HepG2 (cell line): ENCODE measurements around the gene FAM221B. TPM values are rescaled to one million over a fixed set of nuclear protein-coding genes. Genes with fewer than 3 reads are reported as not detected.
A peak's percentile ranks its signal among the peaks of the same experiment; 100 is the strongest.

ENCODE experiments used
- DMAP1 ChIP-seq: IDR thresholded peaks from 2 replicates; pipeline ENCODE4 v1.6.1; 2016
- EP300 ChIP-seq, 3 experiments: sonication (generic) in 1 of 3; formaldehyde crosslinking in 1 of 3; IDR thresholded peaks; 2 replicates each; pipeline versions ENCODE4 v1.5.1 to v1.6.1; 2011 to 2020; ENCODE audit warnings: low read depth in 2 of 3, low read length in 2 of 3, borderline replicate concordance in 1 of 3, improper control_type of control experiment in 1 of 3, mild to moderate bottlenecking in 1 of 3, missing genetic modification reagents in 1 of 3, moderate library complexity in 1 of 3
- FOSL2 ChIP-seq: sonication (generic); formaldehyde crosslinking; IDR thresholded peaks from 2 replicates; pipeline ENCODE4 v1.4.0; 2020; ENCODE audit warnings: missing genetic modification reagents
- FOXA1 ChIP-seq, 2 experiments: fragments of 450-650 bp in 1 of 2; sonication (generic) in 1 of 2; formaldehyde crosslinking in 1 of 2; IDR thresholded peaks; 2 replicates each; pipeline versions ENCODE4 v1.4.0 to v1.6.1; 2016 to 2020; ENCODE audit warnings: missing genetic modification reagents in 1 of 2
- HMG20A ChIP-seq: IDR thresholded peaks from 2 replicates; pipeline ENCODE4 v1.6.1; 2016; ENCODE audit warnings: borderline replicate concordance
- HMG20B ChIP-seq: conservative IDR thresholded peaks from 2 replicates; pipeline ENCODE4 v1.6.1; 2016; ENCODE audit warnings: missing genetic modification reagents, missing compliant biosample characterization
- KAT7 ChIP-seq: IDR thresholded peaks from 2 replicates; pipeline ENCODE4 v1.6.1; 2018; ENCODE audit warnings: borderline replicate concordance, missing compliant biosample characterization
- KLF6 ChIP-seq: IDR thresholded peaks from 2 replicates; pipeline ENCODE4 v1.8.0; 2016; ENCODE audit warnings: missing biosample characterization, missing genetic modification reagents
- MXI1 ChIP-seq: IDR thresholded peaks from 3 replicates; pipeline ENCODE4 v1.6.1; 2012; ENCODE audit warnings: low read depth, low read length, inconsistent platforms, borderline replicate concordance
- NR2C2 ChIP-seq: sonication (generic); formaldehyde crosslinking; IDR thresholded peaks from 2 replicates; pipeline ENCODE4 v1.4.0; 2020; ENCODE audit warnings: missing genetic modification reagents, mild to moderate bottlenecking, moderate library complexity, borderline replicate concordance
- PAF1 ChIP-seq: IDR thresholded peaks from 2 replicates; pipeline ENCODE4 v1.6.1; 2016; ENCODE audit warnings: missing genetic modification reagents, missing compliant biosample characterization
- RXRA ChIP-seq: sonication (generic); formaldehyde crosslinking; IDR thresholded peaks from 2 replicates; pipeline ENCODE4 v1.5.1; 2020; ENCODE audit warnings: missing genetic modification reagents
- TBL1XR1 ChIP-seq: fragments of 150-350 bp; IDR thresholded peaks from 2 replicates; pipeline ENCODE4 v1.6.1; 2014; ENCODE audit warnings: borderline replicate concordance, low read length; ENCODE audit not compliant: partially characterized antibody
- YY1 ChIP-seq: IDR thresholded peaks from 2 replicates; pipeline ENCODE4 v1.6.1; 2011; ENCODE audit warnings: low read length, low read depth, moderate library complexity, mild to moderate bottlenecking; ENCODE audit not compliant: insufficient read depth, insufficient replicate concordance
- ZNF234 ChIP-seq: sonication (generic); formaldehyde crosslinking; conservative IDR thresholded peaks from 2 replicates; pipeline ENCODE4 v1.5.1; 2020; ENCODE audit warnings: mild to moderate bottlenecking, missing genetic modification reagents
- polyA plus RNA-seq, 8 experiments: library from polyadenylated mRNA; depleted of rRNA in 3 of 8; stranded (reverse) in 7 of 8; unstranded in 1 of 8; fragments of >200 nt; fragmentation: Illumina TruSeq in 4 of 8; extraction: Trizol in 4 of 8; gene quantifications; 2 replicates each; pipeline versions ENCODE4 v1.2.1 to v1.2.3, GENCODE V29; 2011 to 2016; ENCODE audit warnings: low read depth in 4 of 8, missing spikeins in 1 of 8, mixed read lengths in 1 of 8; ENCODE audit not compliant: insufficient read depth in 1 of 8
- total RNA-seq, 5 experiments: library from RNA; depleted of rRNA; stranded (reverse); fragments of >200 nt; fragmentation: Illumina TruSeq; extraction: Trizol; gene quantifications; 2 replicates each; pipeline ENCODE4 v1.2.3, GENCODE V29; 2016; ENCODE audit warnings: low read depth in 1 of 5
- TF ChIP-seq, protein P1 (sequence below): sonication (generic); formaldehyde crosslinking; IDR thresholded peaks from one replicate; pipeline ENCODE4 v1.5.1; 2020; ENCODE audit warnings: mild to moderate bottlenecking, missing genetic modification reagents; ENCODE audit errors: not compliant biosample characterization
- TF ChIP-seq, protein P2 (sequence below): sonication (generic); formaldehyde crosslinking; IDR thresholded peaks from 2 replicates; pipeline ENCODE4 v1.5.1; 2020; ENCODE audit warnings: mild to moderate bottlenecking, missing genetic modification reagents, moderate library complexity
- TF ChIP-seq, protein P3 (sequence below): sonication (generic); formaldehyde crosslinking; IDR thresholded peaks from 2 replicates; pipeline ENCODE4 v1.4.0; 2020; ENCODE audit warnings: missing genetic modification reagents, low read depth, mild to moderate bottlenecking, borderline replicate concordance

The FAM221B gene
- total and polyA plus RNA-seq, 2 of the 13 experiments (the other 11 are each of a cell fraction or from before 2014, with no cell fraction given), result not detected

DNA sequence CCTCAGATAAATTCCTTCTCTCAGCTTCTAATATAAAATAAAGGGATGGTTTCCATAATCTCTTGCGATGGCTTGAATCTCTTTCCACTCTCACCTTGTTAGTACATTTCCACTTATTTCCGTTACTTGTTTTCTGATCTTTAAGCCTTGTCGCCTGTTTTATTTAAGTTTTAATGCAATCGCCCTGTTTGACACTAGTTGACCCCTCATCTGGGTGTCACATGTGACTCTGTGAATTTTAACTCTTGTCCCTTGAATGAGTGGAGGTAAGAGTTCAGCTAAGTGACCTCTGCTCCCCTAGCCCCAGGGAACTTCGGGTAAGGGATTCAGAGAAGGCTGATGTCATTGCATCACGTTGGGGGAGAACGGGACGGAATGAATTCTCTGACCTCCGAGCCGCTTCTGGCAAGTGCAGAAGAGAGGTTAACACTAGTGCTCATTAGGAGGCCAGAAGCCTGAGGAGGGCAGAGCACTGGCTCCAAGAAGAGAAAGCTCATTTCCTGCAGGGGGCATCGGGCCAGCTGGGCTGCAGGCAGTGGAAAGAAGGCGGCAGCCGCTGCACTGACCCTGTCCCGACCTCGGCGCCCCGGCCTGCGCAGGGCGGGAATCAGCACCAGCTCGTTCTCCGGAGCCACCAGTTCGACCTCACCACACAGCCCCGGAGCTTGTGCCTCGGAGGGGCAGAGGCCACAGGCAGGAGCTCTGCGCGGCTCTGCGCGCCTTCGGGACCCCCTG is 14.3 kb downstream of the FAM221B start (continued):
- 0 out of 4 replicates have a peak, but pooled peaks of 1 of the 2 experiments have one; percentile 32 for TF ChIP-seq EP300 (IDR thresholded peaks at IDR 0.05; ENCODE audit: low read depth in 2 of 2, low read length in 2 of 2)
- TF ChIP-seq EP300 (CRISPR knock-in tag; IDR thresholded peaks at IDR 0.05; ENCODE audit: borderline replicate concordance), result no peak
- TF ChIP-seq HMG20B, result 0 out of 2 replicates have a peak, but pooled peaks have one; percentile 12
- TF ChIP-seq YY1, result no peak
- peak; percentile 78 for TF ChIP-seq DMAP1
- 0 out of 2 replicates have a peak, but pooled peaks have one; percentile 59 for TF ChIP-seq PAF1
- no peak; the same call in 1 of the 2 replicates for TF ChIP-seq KAT7 (CRISPR knock-in tag)
- TF ChIP-seq HMG20A, result 0 out of 2 replicates have a peak, but pooled peaks have one; percentile 17
- no peak for TF ChIP-seq FOXA1 (IDR thresholded peaks at IDR 0.05)
- TF ChIP-seq FOXA1 (CRISPR knock-in tag; IDR thresholded peaks at IDR 0.05), result peak; percentile 10; the same call in 1 of the 2 replicates
- peak; percentile 91 for TF ChIP-seq RXRA
- TF ChIP-seq ZNF234 (CRISPR knock-in tag), result no peak
- peak; percentile 12; the same call in 1 of the 3 replicates for TF ChIP-seq MXI1
- peak; percentile 95 for TF ChIP-seq NR2C2 (CRISPR knock-in tag)
- TF ChIP-seq, protein P1, sequence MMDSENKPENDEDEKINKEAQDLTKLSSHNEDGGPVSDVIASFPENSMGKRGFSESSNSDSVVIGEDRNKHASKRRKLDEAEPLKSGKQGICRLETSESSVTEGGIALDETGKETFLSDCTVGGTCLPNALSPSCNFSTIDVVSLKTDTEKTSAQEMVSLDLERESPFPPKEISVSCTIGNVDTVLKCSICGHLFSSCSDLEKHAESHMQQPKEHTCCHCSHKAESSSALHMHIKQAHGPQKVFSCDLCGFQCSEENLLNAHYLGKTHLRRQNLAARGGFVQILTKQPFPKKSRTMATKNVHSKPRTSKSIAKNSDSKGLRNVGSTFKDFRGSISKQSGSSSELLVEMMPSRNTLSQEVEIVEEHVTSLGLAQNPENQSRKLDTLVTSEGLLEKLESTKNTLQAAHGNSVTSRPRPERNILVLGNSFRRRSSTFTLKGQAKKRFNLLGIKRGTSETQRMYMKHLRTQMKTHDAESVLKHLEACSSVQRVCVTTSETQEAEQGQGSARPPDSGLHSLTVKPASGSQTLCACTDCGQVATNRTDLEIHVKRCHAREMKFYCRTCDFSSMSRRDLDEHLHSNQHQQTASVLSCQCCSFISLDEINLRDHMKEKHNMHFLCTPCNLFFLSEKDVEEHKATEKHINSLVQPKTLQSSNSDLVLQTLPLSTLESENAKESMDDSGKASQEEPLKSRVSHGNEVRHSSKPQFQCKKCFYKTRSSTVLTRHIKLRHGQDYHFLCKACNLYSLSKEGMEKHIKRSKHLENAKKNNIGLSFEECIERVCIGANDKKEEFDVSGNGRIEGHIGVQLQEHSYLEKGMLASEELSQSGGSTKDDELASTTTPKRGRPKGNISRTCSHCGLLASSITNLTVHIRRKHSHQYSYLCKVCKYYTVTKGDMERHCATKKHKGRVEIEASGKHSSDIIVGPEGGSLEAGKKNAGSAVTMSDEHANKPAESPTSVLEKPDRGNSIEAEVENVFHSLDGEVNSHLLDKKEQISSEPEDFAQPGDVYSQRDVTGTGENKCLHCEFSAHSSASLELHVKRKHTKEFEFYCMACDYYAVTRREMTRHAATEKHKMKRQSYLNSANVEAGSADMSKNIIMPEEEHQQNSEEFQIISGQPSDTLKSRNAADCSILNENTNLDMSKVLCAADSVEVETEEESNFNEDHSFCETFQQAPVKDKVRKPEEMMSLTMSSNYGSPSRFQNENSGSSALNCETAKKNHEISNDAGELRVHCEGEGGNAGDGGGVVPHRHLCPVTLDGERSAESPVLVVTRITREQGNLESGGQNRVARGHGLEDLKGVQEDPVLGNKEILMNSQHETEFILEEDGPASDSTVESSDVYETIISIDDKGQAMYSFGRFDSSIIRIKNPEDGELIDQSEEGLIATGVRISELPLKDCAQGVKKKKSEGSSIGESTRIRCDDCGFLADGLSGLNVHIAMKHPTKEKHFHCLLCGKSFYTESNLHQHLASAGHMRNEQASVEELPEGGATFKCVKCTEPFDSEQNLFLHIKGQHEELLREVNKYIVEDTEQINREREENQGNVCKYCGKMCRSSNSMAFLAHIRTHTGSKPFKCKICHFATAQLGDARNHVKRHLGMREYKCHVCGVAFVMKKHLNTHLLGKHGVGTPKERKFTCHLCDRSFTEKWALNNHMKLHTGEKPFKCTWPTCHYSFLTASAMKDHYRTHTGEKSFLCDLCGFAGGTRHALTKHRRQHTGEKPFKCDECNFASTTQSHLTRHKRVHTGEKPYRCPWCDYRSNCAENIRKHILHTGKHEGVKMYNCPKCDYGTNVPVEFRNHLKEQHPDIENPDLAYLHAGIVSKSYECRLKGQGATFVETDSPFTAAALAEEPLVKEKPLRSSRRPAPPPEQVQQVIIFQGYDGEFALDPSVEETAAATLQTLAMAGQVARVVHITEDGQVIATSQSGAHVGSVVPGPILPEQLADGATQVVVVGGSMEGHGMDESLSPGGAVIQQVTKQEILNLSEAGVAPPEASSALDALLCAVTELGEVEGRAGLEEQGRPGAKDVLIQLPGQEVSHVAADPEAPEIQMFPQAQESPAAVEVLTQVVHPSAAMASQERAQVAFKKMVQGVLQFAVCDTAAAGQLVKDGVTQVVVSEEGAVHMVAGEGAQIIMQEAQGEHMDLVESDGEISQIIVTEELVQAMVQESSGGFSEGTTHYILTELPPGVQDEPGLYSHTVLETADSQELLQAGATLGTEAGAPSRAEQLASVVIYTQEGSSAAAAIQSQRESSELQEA (CRISPR knock-in tag), result peak; percentile 89
- no peak for TF ChIP-seq TBL1XR1
- TF ChIP-seq KLF6 (CRISPR knock-in tag), result 0 out of 2 replicates have a peak, but pooled peaks have one; percentile 16
- peak; percentile 26; the same call in 1 of the 2 replicates for TF ChIP-seq FOSL2 (CRISPR knock-in tag)
- TF ChIP-seq, protein P2, sequence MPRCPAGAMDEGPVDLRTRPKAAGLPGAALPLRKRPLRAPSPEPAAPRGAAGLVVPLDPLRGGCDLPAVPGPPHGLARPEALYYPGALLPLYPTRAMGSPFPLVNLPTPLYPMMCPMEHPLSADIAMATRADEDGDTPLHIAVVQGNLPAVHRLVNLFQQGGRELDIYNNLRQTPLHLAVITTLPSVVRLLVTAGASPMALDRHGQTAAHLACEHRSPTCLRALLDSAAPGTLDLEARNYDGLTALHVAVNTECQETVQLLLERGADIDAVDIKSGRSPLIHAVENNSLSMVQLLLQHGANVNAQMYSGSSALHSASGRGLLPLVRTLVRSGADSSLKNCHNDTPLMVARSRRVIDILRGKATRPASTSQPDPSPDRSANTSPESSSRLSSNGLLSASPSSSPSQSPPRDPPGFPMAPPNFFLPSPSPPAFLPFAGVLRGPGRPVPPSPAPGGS (CRISPR knock-in tag), result peak; percentile 77; the same call in 1 of the 2 replicates
- TF ChIP-seq, protein P3, sequence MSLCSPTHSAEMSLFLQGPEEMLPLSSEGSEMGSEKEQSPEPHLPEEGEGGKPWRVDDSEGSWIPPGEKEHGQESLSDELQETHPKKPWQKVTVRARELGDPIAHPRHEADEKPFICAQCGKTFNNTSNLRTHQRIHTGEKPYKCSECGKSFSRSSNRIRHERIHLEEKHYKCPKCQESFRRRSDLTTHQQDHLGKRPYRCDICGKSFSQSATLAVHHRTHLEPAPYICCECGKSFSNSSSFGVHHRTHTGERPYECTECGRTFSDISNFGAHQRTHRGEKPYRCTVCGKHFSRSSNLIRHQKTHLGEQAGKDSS (CRISPR knock-in tag), result peak; percentile 77; the same call in 1 of the 2 replicates
